ENCODE measurements around the gene LRRC4C. TPM values are rescaled to one million over a fixed set of nuclear protein-coding genes. Genes with fewer than 3 reads are reported as not detected.

The LRRC4C gene
- total RNA-seq, 1 experiment from 2014 or later = 0.15 TPM

DNA sequence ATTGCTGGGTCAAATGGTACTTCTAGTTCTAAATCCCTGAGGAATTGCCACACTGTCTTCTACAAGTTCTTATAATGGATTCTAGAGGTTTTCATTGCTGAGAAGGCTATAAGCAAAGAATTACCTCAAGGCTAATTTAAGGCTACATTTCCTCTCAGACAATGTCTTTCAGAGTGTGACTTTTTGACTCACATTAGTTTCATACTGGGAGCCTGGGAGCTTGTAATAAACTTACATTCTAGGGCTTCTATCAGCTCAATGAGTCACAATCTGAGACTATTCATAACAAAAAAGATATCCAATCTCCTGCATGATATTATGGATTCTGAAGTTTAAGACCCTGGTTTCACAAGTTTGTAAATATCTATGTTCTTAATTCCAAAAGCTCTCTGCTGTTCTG, 408.7 kb downstream of the LRRC4C start:
- no TSS peak for BruUV-seq (replicated peaks)
- POLR2A ChIA-PET = no interaction called here

DNA sequence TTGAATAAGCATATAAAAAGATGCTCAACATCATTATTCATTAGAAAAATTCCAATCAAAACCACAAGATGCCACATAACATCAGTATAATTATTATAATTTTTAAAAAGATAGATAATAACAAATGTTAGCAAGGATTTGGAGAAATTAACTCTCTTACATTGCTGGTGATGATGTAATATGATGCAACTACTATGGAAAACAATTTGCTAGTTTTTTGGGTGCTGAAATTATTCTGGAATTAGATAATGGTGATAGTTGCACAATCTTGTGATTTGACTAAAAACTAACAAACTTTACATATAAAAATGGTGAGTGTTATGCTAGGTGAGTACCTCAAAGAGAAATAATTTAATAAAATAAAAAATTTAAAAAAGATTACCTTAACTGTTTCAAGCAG, 412.2 kb downstream of the LRRC4C start:
- CTCF ChIA-PET = no interaction called here
- POLR2A ChIA-PET = no interaction called here
- no peak for DNase-seq (ENCODE audit: low read depth, low spot score)
- Histone ChIP-seq H3K27me3 (ENCODE audit: control insufficient read depth, insufficient read depth, low read length) (no peaks in the 10 kb centered on the region), H3K9me3 (ENCODE audit: control insufficient read depth, insufficient read depth, low read depth, low read length) (no peaks in the 10 kb centered on the region), H3K27ac (ENCODE audit: low read length) (no peak overlapping the region), H3K4me3 (ENCODE audit: low read depth in 2 of 2, low read length in 2 of 2) (no peak overlapping the region), H3K36me3 (ENCODE audit: control insufficient read depth, insufficient read depth, low read length) (no peaks in the 10 kb centered on the region), H3K4me1 (ENCODE audit: control insufficient read depth, insufficient read depth, low read length) (no peaks in the 10 kb centered on the region)
- intact Hi-C loops (cut with micrococcal nuclease; ENCODE audit: unreplicated experiment) = no loop called here
- ATAC-seq = no peak
- in situ Hi-C loops (cut with HindIII; ENCODE audit: low pct_unique_long_range_greater_than_20kb, low sequenced_read_pairs) = no loop called here
- no TSS peak for BruUV-seq (replicated peaks)
- TF ChIP-seq, protein P1, sequence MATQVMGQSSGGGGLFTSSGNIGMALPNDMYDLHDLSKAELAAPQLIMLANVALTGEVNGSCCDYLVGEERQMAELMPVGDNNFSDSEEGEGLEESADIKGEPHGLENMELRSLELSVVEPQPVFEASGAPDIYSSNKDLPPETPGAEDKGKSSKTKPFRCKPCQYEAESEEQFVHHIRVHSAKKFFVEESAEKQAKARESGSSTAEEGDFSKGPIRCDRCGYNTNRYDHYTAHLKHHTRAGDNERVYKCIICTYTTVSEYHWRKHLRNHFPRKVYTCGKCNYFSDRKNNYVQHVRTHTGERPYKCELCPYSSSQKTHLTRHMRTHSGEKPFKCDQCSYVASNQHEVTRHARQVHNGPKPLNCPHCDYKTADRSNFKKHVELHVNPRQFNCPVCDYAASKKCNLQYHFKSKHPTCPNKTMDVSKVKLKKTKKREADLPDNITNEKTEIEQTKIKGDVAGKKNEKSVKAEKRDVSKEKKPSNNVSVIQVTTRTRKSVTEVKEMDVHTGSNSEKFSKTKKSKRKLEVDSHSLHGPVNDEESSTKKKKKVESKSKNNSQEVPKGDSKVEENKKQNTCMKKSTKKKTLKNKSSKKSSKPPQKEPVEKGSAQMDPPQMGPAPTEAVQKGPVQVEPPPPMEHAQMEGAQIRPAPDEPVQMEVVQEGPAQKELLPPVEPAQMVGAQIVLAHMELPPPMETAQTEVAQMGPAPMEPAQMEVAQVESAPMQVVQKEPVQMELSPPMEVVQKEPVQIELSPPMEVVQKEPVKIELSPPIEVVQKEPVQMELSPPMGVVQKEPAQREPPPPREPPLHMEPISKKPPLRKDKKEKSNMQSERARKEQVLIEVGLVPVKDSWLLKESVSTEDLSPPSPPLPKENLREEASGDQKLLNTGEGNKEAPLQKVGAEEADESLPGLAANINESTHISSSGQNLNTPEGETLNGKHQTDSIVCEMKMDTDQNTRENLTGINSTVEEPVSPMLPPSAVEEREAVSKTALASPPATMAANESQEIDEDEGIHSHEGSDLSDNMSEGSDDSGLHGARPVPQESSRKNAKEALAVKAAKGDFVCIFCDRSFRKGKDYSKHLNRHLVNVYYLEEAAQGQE (IDR thresholded peaks at IDR 0.05; ENCODE audit: insufficient read depth in 1 of 2, low read depth in 2 of 2, low read length in 1 of 2) = no peak
- TF ChIP-seq POLR2AphosphoS5 (IDR thresholded peaks at IDR 0.05; ENCODE audit: low read depth, low read length) = no peak
- TF ChIP-seq, protein P2, sequence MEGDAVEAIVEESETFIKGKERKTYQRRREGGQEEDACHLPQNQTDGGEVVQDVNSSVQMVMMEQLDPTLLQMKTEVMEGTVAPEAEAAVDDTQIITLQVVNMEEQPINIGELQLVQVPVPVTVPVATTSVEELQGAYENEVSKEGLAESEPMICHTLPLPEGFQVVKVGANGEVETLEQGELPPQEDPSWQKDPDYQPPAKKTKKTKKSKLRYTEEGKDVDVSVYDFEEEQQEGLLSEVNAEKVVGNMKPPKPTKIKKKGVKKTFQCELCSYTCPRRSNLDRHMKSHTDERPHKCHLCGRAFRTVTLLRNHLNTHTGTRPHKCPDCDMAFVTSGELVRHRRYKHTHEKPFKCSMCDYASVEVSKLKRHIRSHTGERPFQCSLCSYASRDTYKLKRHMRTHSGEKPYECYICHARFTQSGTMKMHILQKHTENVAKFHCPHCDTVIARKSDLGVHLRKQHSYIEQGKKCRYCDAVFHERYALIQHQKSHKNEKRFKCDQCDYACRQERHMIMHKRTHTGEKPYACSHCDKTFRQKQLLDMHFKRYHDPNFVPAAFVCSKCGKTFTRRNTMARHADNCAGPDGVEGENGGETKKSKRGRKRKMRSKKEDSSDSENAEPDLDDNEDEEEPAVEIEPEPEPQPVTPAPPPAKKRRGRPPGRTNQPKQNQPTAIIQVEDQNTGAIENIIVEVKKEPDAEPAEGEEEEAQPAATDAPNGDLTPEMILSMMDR (IDR thresholded peaks at IDR 0.05) = no peak
- no peak for TF ChIP-seq SIN3A (IDR thresholded peaks at IDR 0.05; ENCODE audit: borderline replicate concordance, insufficient read depth, low read depth, low read length)

More for the DNA sequence above, 408.7 kb downstream of the LRRC4C start:
- Histone ChIP-seq H3K36me3 (ENCODE audit: control insufficient read depth, insufficient read depth, low read length) (no peaks in the 10 kb centered on the region), H3K27ac (ENCODE audit: low read length) (no peak overlapping the region), H3K27me3 (ENCODE audit: control insufficient read depth, insufficient read depth, low read length) (no peaks in the 10 kb centered on the region), H3K4me3 (ENCODE audit: low read depth in 2 of 2, low read length in 2 of 2) (no peak overlapping the region), H3K4me1 (ENCODE audit: control insufficient read depth, insufficient read depth, low read length) (no peaks in the 10 kb centered on the region), H3K9me3 (ENCODE audit: control insufficient read depth, insufficient read depth, low read depth, low read length) (no peaks in the 10 kb centered on the region)
- in situ Hi-C loops (cut with HindIII; ENCODE audit: low pct_unique_long_range_greater_than_20kb, low sequenced_read_pairs) (no loop called here), intact Hi-C loops (cut with micrococcal nuclease; ENCODE audit: unreplicated experiment) (no loop called here)
- TF ChIP-seq SIN3A (IDR thresholded peaks at IDR 0.05; ENCODE audit: borderline replicate concordance, insufficient read depth, low read depth, low read length) (no peak), TCF7L2 (IDR thresholded peaks at IDR 0.05; ENCODE audit: low read depth, low read length) (no peak), POLR2AphosphoS5 (IDR thresholded peaks at IDR 0.05; ENCODE audit: low read depth, low read length) (no peak)
- TF ChIP-seq, protein P1 (IDR thresholded peaks at IDR 0.05; ENCODE audit: insufficient read depth in 1 of 2, low read depth in 2 of 2, low read length in 1 of 2) = no peak
- TF ChIP-seq, protein P2 (IDR thresholded peaks at IDR 0.05) = no peak
- DNase-seq (ENCODE audit: low read depth, low spot score) (no peak), ATAC-seq (no peak)
- CTCF ChIA-PET = no interaction called here

Data from Panc1 (cell line).